Mammary epithelial cell (primary cell): ENCODE measurements around the gene CCDC61.

Experiments
- EZH2 ChIP-seq: IDR thresholded peaks from 2 replicates; pipeline ENCODE4 v1.6.1; 2012; ENCODE audit warnings: low read length, inconsistent platforms, borderline replicate concordance
- TF ChIP-seq, protein P1 (sequence below), 2 donors: IDR thresholded peaks in 1 of 2; conservative IDR thresholded peaks in 1 of 2; 2 replicates each; pipeline ENCODE4 v1.5.1; 2011 to 2012; ENCODE audit warnings: inconsistent platforms in 2 of 2, low read length in 2 of 2, mild to moderate bottlenecking in 2 of 2, control low read depth in 1 of 2, low read depth in 1 of 2; ENCODE audit not compliant: insufficient read depth in 1 of 2; ENCODE audit errors: extremely low read depth in 1 of 2

DNA sequence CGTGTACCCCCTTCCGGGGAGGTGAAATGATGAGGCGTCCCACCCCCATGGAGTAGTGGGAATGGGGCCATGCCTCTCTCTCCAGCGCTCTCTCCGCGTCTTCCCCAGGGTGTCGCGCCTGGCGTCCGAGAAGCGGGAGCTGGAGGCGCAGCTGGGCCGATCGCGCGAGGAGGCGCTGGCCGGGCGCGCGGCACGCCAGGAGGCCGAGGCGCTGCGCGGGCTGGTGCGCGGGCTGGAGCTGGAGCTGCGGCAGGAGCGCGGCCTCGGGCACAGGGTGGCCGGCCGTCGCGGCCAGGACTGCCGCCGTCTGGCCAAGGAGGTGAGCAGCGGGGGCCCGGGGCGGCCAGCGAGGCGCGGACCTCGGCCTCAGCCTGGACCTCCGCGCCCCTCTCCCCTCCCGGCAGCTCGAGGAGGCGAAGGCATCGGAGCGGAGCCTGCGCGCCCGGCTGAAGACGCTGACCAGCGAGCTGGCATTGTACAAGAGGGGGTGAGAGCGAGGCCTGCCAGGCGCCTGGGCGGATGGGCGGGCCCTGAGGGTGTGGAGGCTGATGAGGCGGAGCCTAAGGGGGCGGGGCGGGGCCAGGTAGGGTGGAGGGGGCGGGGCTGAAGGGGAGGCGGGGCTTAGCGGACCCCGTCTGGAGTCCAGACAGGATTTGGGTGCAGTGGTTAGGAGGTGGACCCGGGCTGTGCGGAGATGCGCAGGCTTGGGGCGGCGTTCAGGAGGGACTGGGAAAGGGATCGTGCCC lies 19.8 kb downstream of the CCDC61 start:
- TF ChIP-seq, protein P1, sequence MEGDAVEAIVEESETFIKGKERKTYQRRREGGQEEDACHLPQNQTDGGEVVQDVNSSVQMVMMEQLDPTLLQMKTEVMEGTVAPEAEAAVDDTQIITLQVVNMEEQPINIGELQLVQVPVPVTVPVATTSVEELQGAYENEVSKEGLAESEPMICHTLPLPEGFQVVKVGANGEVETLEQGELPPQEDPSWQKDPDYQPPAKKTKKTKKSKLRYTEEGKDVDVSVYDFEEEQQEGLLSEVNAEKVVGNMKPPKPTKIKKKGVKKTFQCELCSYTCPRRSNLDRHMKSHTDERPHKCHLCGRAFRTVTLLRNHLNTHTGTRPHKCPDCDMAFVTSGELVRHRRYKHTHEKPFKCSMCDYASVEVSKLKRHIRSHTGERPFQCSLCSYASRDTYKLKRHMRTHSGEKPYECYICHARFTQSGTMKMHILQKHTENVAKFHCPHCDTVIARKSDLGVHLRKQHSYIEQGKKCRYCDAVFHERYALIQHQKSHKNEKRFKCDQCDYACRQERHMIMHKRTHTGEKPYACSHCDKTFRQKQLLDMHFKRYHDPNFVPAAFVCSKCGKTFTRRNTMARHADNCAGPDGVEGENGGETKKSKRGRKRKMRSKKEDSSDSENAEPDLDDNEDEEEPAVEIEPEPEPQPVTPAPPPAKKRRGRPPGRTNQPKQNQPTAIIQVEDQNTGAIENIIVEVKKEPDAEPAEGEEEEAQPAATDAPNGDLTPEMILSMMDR (conservative IDR thresholded peaks at IDR 0.05 in 1 of 2, IDR thresholded peaks at IDR 0.05 in 1 of 2; ENCODE audit: extremely low read depth in 1 of 2, insufficient read depth in 1 of 2, low read depth in 1 of 2, low read length in 2 of 2) = no peak
- no peak for TF ChIP-seq EZH2
